ENCODE data around the gene MEGF10.

DNA sequence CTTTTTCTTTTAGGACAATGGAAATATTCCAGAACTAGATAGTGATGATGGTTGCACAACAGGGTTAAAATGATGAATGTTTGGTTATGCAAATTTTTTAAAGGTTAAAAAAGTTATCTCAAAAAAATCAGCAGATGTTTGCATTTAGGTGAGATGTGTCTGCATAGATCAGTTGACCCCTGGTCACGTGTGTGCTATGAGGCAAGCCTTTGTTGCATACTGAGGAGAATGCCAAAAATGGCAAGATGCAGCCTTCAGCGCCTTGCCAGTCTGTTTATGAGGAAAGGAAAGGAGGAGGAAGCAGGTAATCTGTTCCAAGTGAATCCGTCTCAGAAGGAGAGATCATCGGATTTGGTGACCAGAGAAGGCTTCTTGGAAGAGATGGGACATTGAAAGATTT, 11.9 kb downstream of the MEGF10 start:
- TF ChIP-seq EZH2 (IDR thresholded peaks at IDR 0.05) (no peak), POLR2AphosphoS5 (IDR thresholded peaks at IDR 0.05; ENCODE audit: borderline replicate concordance, low read depth, low read length) (no peak), FOXP2 (optimal IDR thresholded peaks at IDR 0.05; ENCODE audit: control extremely low read depth, extremely low read length, insufficient read depth) (no peak)

Data from SK-N-MC (cell line).